Uterus (tissue), 4 donors: ENCODE results near the gene ENOX2. TPM values are rescaled to one million over a fixed set of nuclear protein-coding genes. Genes with fewer than 3 reads are reported as not detected.

Experiments
- DNase-seq, 2 donors: peaks; one replicate each; pipeline ENCODE4 v3.0.0-alpha.2; 2019 to 2020
- H3K27ac ChIP-seq, 2 donors: fragments of 200-600 bp; sonication (generic); 1 replicate in 1 of 2; 2 replicates in 1 of 2; pipeline ENCODE4 v1.5.1; 2016 to 2018
- H3K27me3 ChIP-seq, 2 donors: fragments of 200-600 bp; sonication (generic); one replicate each; pipeline ENCODE4 v1.5.1; 2018 to 2019; ENCODE audit warnings: control low read depth in 1 of 2
- H3K36me3 ChIP-seq, 2 donors: fragments of 200-600 bp; sonication (generic); one replicate each; pipeline ENCODE4 v1.5.1; 2019; ENCODE audit warnings: control low read depth in 1 of 2
- H3K4me1 ChIP-seq, 2 donors: fragments of 200-600 bp; sonication (generic); one replicate each; pipeline ENCODE4 v1.5.1; 2018 to 2019; ENCODE audit warnings: control low read depth in 1 of 2
- H3K4me3 ChIP-seq, 2 donors: fragments of 200-600 bp; sonication (generic); 1 replicate in 1 of 2; 2 replicates in 1 of 2; pipeline ENCODE4 v1.5.1; 2018 to 2019; ENCODE audit warnings: mild to moderate bottlenecking in 1 of 2
- H3K9me3 ChIP-seq, 2 donors: fragments of 200-600 bp; sonication (generic); one replicate each; pipeline ENCODE4 v1.5.1; 2019; ENCODE audit warnings: control low read depth in 1 of 2
- CTCF ChIP-seq, 4 experiments: fragments of 200-600 bp in 2 of 4; fragments of 450-650 bp in 2 of 4; sonication (generic) in 2 of 4; IDR thresholded peaks; one replicate each; pipeline ENCODE4 v1.5.1; 2016 to 2019; ENCODE audit warnings: antibody characterized with exemption in 4 of 4, mild to moderate bottlenecking in 2 of 4, moderate library complexity in 1 of 4
- POLR2A ChIP-seq, 2 donors: fragments of 450-650 bp; IDR thresholded peaks; one replicate each; pipeline ENCODE4 v1.6.1; 2016; ENCODE audit warnings: antibody characterized with exemption in 2 of 2, mild to moderate bottlenecking in 1 of 2, moderate library complexity in 1 of 2
- intact Hi-C: fragments of 100-400 bp; cut with DNase I; formaldehyde crosslinking; loops from one replicate; pipeline ENCODE4 v1.15.1; 2023; ENCODE audit warnings: low total_unique reads
- total RNA-seq, 4 donors: library from RNA; depleted of rRNA in 3 of 4; stranded (reverse); fragments of >200 nt in 3 of 4; gene quantifications; one replicate each; pipeline versions ENCODE4 v1.1.0 to v1.2.4, GENCODE V29; 2014 to 2023
- donor health status: DM: yes; HTN: yes; CAD: no.

Gene ENOX2
- total RNA-seq, 4 donors from 2014 or later: 8.2 to 19.5 (median 14.8) TPM

- no peak overlapping the region for H3K4me3 ChIP-seq
- H3K27ac ChIP-seq: no peak overlapping the region
- no peaks in the 10 kb centered on the region for H3K4me1 ChIP-seq
- H3K36me3 ChIP-seq: no peaks in the 10 kb centered on the region
- DNase-seq: no peak
- TF ChIP-seq CTCF (IDR thresholded peaks at IDR 0.05) (no peak), POLR2A (IDR thresholded peaks at IDR 0.05) (no peak)
- intact Hi-C loops: no loop called here
- H3K27me3 ChIP-seq: no peaks in the 10 kb centered on the region
- H3K9me3 ChIP-seq: no peaks in the 10 kb centered on the region
Observed at GRCh38 chrX:130719413-130719812, 183.6 kb downstream of the ENOX2 start.

- H3K9me3 ChIP-seq: no peaks in the 10 kb centered on the region
- no peak for TF ChIP-seq CTCF (IDR thresholded peaks at IDR 0.05)
- TF ChIP-seq POLR2A (IDR thresholded peaks at IDR 0.05): no peak
- no peak for DNase-seq
- no peak overlapping the region for H3K27ac ChIP-seq
- H3K36me3 ChIP-seq: no peaks in the 10 kb centered on the region
- no peaks in the 10 kb centered on the region for H3K27me3 ChIP-seq
- no peak overlapping the region for H3K4me3 ChIP-seq
- intact Hi-C loops: no loop called here
- no peaks in the 10 kb centered on the region for H3K4me1 ChIP-seq
Observed at GRCh38 chrX:130718137-130718536, 184.9 kb downstream of the ENOX2 start.

- no peaks in the 10 kb centered on the region for H3K9me3 ChIP-seq
- H3K27me3 ChIP-seq: no peaks in the 10 kb centered on the region
- no peaks in the 10 kb centered on the region for H3K4me1 ChIP-seq
- no peak for TF ChIP-seq POLR2A (IDR thresholded peaks at IDR 0.05)
- H3K4me3 ChIP-seq: no peak overlapping the region
- H3K27ac ChIP-seq: no peak overlapping the region
- intact Hi-C loops: no loop called here
- H3K36me3 ChIP-seq: no peaks in the 10 kb centered on the region
- DNase-seq: no peak
Observed at GRCh38 chrX:130716781-130717413, 186.1 kb downstream of the ENOX2 start.

- Histone ChIP-seq H3K27me3 (no peaks in the 10 kb centered on the region), H3K4me3 (no peak overlapping the region), H3K36me3 (no peaks in the 10 kb centered on the region), H3K9me3 (no peaks in the 10 kb centered on the region), H3K4me1 (no peaks in the 10 kb centered on the region), H3K27ac (no peak overlapping the region)
- intact Hi-C loops: no loop called here
- no peak for TF ChIP-seq CTCF (IDR thresholded peaks at IDR 0.05)
- no peak for TF ChIP-seq POLR2A (IDR thresholded peaks at IDR 0.05)
- DNase-seq: no peak
Observed at GRCh38 chrX:130716346-130716745, 186.7 kb downstream of the ENOX2 start.

- no peak for DNase-seq
Observed at GRCh38 chrX:130715299-130715698, 187.7 kb downstream of the ENOX2 start.

More at GRCh38 chrX:130715299-130715698, 187.7 kb downstream of the ENOX2 start:
- Histone ChIP-seq H3K27ac (no peak overlapping the region), H3K36me3 (no peaks in the 10 kb centered on the region), H3K4me1 (no peaks in the 10 kb centered on the region), H3K9me3 (no peaks in the 10 kb centered on the region), H3K27me3 (no peaks in the 10 kb centered on the region), H3K4me3 (no peak overlapping the region)
- no peak for TF ChIP-seq POLR2A (IDR thresholded peaks at IDR 0.05)
- TF ChIP-seq CTCF (IDR thresholded peaks at IDR 0.05): no peak
- intact Hi-C loops: no loop called here
